Immature natural killer cell (primary cell): Measurements from ENCODE around the gene KRT3. TPM values are rescaled to one million over a fixed set of nuclear protein-coding genes. Genes with fewer than 3 reads are reported as not detected.

ENCODE experiments used
- DNase-seq, 3 donors: peaks; one replicate each; pipeline ENCODE4 v3.0.0; 2022; ENCODE audit warnings: mixed read lengths in 1 of 3
- H3K27ac Mint-ChIP-seq, 6 donors: one replicate each; pipeline ENCODE4 v1.8.0; 2020; ENCODE audit warnings: mixed read lengths in 6 of 6, mild to moderate bottlenecking in 5 of 6, inconsistent platforms in 4 of 6, moderate library complexity in 3 of 6
- H3K27me3 Mint-ChIP-seq, 3 donors: one replicate each; pipeline ENCODE4 v1.8.0; 2020 to 2021; ENCODE audit warnings: low read depth in 3 of 3, mild to moderate bottlenecking in 3 of 3, mixed read lengths in 3 of 3, moderate library complexity in 3 of 3, inconsistent platforms in 1 of 3
- H3K36me3 Mint-ChIP-seq, 3 donors: one replicate each; pipeline ENCODE4 v1.8.0; 2020; ENCODE audit warnings: mixed read lengths in 3 of 3, inconsistent platforms in 2 of 3, mild to moderate bottlenecking in 2 of 3
- H3K4me1 Mint-ChIP-seq, 2 donors: one replicate each; pipeline ENCODE4 v1.8.0; 2020; ENCODE audit warnings: inconsistent platforms in 2 of 2, mild to moderate bottlenecking in 2 of 2, mixed read lengths in 2 of 2, moderate library complexity in 1 of 2
- H3K4me3 Mint-ChIP-seq, 5 donors: one replicate each; pipeline ENCODE4 v1.8.0; 2020; ENCODE audit warnings: mild to moderate bottlenecking in 5 of 5, mixed read lengths in 5 of 5, inconsistent platforms in 3 of 5, moderate library complexity in 3 of 5
- H3K9me3 Mint-ChIP-seq, 6 donors: one replicate each; pipeline ENCODE4 v1.8.0; 2020; ENCODE audit warnings: mild to moderate bottlenecking in 6 of 6, mixed read lengths in 6 of 6, inconsistent platforms in 4 of 6, moderate library complexity in 3 of 6
- polyA plus RNA-seq, 3 donors: library from polyadenylated mRNA; unstranded; fragments of 300-500 nt; fragmentation: Illumina TruSeq; gene quantifications; one replicate each; pipeline ENCODE4 v1.2.3, GENCODE V29; 2021

KRT3 gene
- polyA plus RNA-seq, 3 donors from 2014 or later, result not detected

GRCh38 chr12:52813885-52814709 lies 18.2 kb upstream of the KRT3 start, which contains the start of gene KRT4:
Gene KRT4 (minus strand): TSS chr12:52814116. CDS start chr12:52814058, 58 bp downstream.
- H3K36me3 Mint-ChIP-seq, result no peaks in the 10 kb centered on the region
- H3K9me3 Mint-ChIP-seq, result no peaks in the 10 kb centered on the region
- H3K27me3 Mint-ChIP-seq, result peaks cover 0 to 11% (median 0%) of the 10 kb centered on the region in 3 donors
- H3K27ac Mint-ChIP-seq, result no peak within 1 kb of the TSS
- DNase-seq, result no peak
- H3K4me3 Mint-ChIP-seq, result no peak within 1 kb of the TSS
- H3K4me1 Mint-ChIP-seq, result no peaks in the 10 kb centered on the region

DNA sequence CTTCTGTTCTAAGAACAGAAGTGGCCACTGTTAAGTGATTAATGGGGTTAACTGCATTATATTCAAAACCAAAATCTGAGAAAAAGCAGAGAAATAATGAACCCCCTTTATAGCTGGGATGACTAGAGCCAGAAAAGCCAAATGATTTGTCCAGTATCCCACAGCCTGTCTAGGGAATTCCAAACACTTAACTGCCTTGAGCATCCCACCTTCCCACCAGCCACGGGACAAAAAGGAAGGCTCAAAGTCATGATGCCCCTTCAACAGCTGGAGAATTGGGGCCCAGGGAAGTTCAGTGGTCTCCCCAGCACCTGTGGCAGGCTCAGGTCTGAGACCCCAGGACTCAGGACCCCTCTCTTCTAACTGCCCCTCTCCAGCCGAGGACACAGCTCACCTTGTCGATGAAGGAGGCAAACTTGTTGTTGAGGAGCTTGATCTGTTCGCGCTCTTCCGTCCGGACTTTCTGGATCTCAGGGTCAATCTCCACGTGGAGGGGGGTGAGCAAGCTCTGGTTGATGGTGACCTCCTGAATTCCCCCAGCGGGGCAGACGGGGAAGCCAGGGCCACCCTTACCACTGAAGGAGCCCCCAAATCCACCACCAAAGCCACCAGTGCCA lies 17.4 kb upstream of the KRT3 start:
- H3K36me3 Mint-ChIP-seq, result no peaks in the 10 kb centered on the region
- no peaks in the 10 kb centered on the region for H3K9me3 Mint-ChIP-seq
- no peak for DNase-seq
- H3K27me3 Mint-ChIP-seq, result peaks cover 0 to 11% (median 0%) of the 10 kb centered on the region in 3 donors
- H3K4me1 Mint-ChIP-seq, result no peaks in the 10 kb centered on the region
- H3K27ac Mint-ChIP-seq, result no peak overlapping the region
- H3K4me3 Mint-ChIP-seq, result no peak overlapping the region

DNA sequence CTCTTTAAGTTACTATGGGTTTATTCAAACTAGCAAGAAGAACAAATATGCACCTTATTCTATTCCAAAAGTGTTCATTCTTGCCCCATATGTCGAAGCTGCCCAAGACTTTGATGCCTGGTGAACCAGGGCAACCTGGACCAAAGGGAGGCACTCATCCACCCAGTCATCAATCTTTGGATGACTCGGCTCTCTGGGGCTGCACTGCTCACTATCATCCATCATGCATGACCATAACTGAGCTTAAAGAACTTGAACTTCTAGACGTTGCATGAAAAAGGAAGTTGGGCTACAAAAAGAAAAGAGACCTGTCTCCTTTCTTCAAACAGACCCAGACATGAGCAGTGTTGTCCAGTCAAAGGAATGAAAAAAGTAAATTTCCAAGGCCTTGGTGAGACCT lies 16.8 kb upstream of the KRT3 start:
- DNase-seq, result no peak
- Mint-ChIP-seq H3K36me3 (no peaks in the 10 kb centered on the region), H3K27ac (no peak overlapping the region), H3K27me3 (peaks cover 0 to 10% (median 0%) of the 10 kb centered on the region in 3 donors), H3K4me1 (no peaks in the 10 kb centered on the region), H3K9me3 (no peaks in the 10 kb centered on the region), H3K4me3 (no peak overlapping the region)

DNA sequence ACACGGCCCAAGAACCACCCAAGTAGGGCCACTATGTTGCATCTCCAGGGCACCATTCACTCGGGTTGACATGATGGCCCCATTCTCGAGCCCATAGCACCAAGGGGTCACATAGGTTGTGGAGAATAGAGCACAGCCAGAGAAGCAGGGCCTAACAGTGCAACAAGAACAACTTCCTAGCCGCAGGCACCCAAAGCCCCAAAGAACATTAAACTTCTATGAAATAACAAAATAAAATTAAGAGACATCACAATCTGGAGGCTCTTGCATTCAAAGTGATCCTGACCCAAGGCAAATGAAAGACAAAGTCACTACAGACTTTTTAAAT lies 16.1 kb upstream of the KRT3 start:
- no peak for DNase-seq
- peaks cover 0 to 4% (median 0%) of the 10 kb centered on the region in 3 donors for H3K27me3 Mint-ChIP-seq
- no peaks in the 10 kb centered on the region for H3K9me3 Mint-ChIP-seq
- no peaks in the 10 kb centered on the region for H3K36me3 Mint-ChIP-seq
- no peak overlapping the region for H3K4me3 Mint-ChIP-seq
- H3K4me1 Mint-ChIP-seq, result no peaks in the 10 kb centered on the region
- H3K27ac Mint-ChIP-seq, result no peak overlapping the region

DNA sequence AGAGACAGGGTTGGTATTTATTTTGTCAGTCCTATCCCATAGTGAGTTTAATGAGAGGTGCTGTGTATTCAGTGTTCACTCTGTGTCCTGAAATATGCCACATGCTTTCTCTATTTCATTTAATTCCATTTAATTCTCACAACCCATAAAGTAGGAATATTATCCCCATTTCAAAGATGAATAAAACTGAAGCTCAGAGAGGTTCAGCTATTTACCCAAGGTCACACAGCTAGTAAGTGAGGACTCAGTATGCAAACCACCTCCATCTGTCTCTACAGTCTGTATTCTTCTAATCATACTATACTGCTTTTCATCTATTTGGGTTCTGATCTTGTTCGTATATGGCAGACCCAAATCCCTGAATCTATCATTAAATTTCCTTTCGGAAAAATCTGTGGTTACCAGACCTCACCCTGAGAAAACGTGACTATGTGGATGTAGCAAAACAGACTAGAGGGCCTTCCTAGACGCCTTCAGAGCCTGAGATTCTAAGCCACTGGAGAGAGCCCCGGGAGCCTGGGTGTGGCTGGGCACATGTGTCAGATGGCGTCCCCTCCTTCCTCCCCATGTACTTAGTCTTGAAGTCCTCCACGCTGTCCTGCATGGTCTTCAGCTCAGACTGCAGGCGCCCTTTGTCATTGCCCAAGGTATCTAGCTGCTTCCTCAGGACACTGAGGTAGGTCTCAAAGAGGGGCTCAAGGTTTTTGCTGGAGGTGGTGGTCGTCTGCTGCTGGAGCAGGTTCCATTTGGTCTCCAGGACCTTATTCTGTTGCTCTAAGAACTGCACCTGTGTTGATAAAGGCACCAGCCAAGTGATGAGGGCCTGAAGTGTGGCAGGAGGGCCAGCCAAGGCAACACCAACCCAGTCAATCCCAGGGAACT lies 15.5 kb upstream of the KRT3 start:
- no peak overlapping the region for H3K4me3 Mint-ChIP-seq
- H3K27me3 Mint-ChIP-seq, result peaks cover 0 to 4% (median 0%) of the 10 kb centered on the region in 3 donors
- no peak overlapping the region for H3K27ac Mint-ChIP-seq
- no peaks in the 10 kb centered on the region for H3K9me3 Mint-ChIP-seq
- no peak for DNase-seq
- H3K36me3 Mint-ChIP-seq, result no peaks in the 10 kb centered on the region
- no peaks in the 10 kb centered on the region for H3K4me1 Mint-ChIP-seq

- no peak for DNase-seq
- no peaks in the 10 kb centered on the region for H3K36me3 Mint-ChIP-seq
- H3K27me3 Mint-ChIP-seq, result peaks cover 0 to 4% (median 0%) of the 10 kb centered on the region in 3 donors
- H3K9me3 Mint-ChIP-seq, result no peaks in the 10 kb centered on the region
- H3K4me3 Mint-ChIP-seq, result no peak overlapping the region
- H3K4me1 Mint-ChIP-seq, result no peaks in the 10 kb centered on the region
- no peak overlapping the region for H3K27ac Mint-ChIP-seq
Measured at GRCh38 chr12:52810554-52810953, 14.6 kb upstream of the KRT3 start.

GRCh38 chr12:52809166-52809565 lies 13.2 kb upstream of the KRT3 start:
- Mint-ChIP-seq H3K27me3 (peaks cover 0 to 2% (median 0%) of the 10 kb centered on the region in 3 donors), H3K9me3 (no peaks in the 10 kb centered on the region), H3K36me3 (no peaks in the 10 kb centered on the region), H3K4me1 (no peaks in the 10 kb centered on the region), H3K27ac (no peak overlapping the region), H3K4me3 (no peak overlapping the region)
- no peak for DNase-seq

DNA sequence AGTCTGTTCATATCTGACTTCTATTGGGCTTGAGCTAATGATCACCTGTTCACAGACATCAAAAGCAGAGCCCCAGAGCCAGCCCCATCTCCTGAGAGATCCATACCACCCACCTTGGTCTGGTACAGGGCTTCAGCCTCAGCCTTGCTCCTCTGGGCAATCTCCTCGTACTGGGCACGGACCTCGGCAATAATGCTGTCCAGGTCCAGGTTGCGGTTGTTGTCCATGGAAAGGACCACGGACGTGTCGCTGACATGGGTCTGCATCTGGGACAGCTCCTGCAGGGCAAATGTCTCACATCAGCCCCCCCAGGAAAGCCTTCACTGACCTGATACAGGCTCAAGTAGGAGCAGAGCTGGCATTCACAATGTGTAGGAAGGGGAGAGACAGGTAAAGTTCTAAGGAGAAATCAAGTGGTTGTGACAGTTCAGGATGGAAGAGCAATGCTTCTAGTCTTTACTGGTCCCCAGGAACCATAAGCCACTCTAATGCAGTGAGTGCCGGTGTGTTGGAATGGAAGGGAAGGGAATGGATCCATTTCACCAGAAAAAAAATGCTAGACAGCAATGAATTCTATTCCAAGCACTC lies 12.8 kb upstream of the KRT3 start:
- Mint-ChIP-seq H3K9me3 (no peaks in the 10 kb centered on the region), H3K36me3 (no peaks in the 10 kb centered on the region), H3K4me1 (no peaks in the 10 kb centered on the region), H3K27ac (no peak overlapping the region), H3K27me3 (peaks cover 0 to 2% (median 0%) of the 10 kb centered on the region in 3 donors), H3K4me3 (no peak overlapping the region)
- DNase-seq, result no peak

DNA sequence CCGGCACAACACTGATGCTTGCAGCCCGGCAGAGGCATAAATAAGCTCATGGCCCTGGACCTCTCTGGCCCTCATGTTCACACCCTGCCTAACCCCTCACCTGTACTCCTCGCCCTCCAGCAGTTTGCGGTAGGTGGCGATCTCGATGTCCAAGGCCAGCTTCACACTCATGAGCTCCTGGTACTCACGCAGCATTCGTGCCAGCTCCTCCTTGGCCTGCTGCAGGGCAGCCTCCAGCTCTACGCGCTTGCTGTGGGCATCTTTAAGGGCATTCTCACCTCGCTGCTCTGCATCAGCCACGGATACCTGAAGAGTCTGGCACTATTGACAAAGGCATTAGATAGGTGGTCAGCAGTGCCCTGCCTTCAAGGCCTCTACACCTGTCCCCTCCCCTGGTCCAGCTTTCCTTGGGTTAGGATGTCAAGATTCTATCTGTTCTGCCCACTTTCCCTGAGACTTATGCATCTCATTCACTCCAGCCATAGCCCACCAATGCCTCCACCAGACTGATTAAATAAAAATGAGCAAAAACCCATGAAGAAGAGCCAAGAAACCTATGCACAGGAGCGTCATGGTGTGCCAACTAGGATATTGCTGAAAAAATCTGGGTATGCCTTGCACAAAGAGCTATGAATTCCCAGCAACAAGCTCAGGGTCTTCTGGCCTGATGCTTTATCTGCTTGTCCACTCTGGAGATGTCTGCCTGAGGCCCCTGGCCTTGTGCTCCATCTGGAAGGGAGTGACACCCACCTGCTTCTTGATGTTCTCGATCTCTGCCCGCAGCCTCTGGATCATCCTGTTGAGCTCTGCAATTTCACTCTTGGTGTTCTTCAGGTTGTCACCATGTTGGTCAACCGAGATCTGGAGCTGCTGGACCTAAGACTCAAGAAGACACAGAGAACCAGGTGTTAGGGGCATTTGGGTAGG lies 11.9 kb upstream of the KRT3 start:
- Mint-ChIP-seq H3K9me3 (no peaks in the 10 kb centered on the region), H3K4me1 (no peaks in the 10 kb centered on the region), H3K4me3 (no peak overlapping the region), H3K36me3 (no peaks in the 10 kb centered on the region), H3K27me3 (peaks cover 0 to 2% (median 2%) of the 10 kb centered on the region in 3 donors), H3K27ac (no peak overlapping the region)
- DNase-seq, result no peak

GRCh38 chr12:52806821-52807543 lies 11.1 kb upstream of the KRT3 start:
- Mint-ChIP-seq H3K4me3 (no peak overlapping the region), H3K9me3 (no peaks in the 10 kb centered on the region), H3K27ac (no peak overlapping the region), H3K27me3 (peaks cover 0 to 2% (median 2%) of the 10 kb centered on the region in 3 donors), H3K4me1 (no peaks in the 10 kb centered on the region), H3K36me3 (no peaks in the 10 kb centered on the region)
- no peak for DNase-seq

DNA sequence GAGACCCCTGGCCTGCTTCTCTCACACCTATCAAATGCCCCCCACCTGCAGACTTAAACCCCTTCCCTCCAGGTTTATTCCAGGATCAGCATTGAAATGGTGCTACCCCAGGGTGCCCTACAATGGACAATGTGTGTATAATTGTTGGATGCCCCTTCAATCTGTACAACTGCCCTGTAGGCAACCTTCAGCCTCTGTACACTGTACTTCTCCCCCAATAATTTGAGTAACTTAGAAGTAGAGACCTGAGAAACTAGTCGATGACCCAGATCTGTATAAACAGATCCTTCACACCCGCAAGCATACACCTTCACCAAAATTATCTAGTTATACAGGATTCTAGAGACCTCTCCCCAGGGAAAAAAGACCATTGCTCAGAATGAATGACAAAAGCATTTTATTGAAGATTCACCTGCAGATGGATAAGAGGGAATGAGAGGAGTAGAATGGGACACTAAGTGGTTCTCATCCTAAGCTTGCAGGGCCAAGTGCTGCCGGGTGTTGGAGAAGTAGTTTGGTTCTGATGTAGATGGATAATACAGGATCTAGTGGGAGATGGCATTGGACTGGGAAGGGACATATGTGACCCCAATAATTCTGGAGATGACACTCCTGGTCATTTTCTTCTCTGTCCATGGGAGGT lies 10.4 kb upstream of the KRT3 start:
- Mint-ChIP-seq H3K36me3 (no peaks in the 10 kb centered on the region), H3K4me1 (no peaks in the 10 kb centered on the region), H3K27me3 (peaks cover 0 to 2% (median 2%) of the 10 kb centered on the region in 3 donors), H3K27ac (no peak overlapping the region), H3K4me3 (no peak overlapping the region), H3K9me3 (no peaks in the 10 kb centered on the region)
- no peak for DNase-seq

DNA sequence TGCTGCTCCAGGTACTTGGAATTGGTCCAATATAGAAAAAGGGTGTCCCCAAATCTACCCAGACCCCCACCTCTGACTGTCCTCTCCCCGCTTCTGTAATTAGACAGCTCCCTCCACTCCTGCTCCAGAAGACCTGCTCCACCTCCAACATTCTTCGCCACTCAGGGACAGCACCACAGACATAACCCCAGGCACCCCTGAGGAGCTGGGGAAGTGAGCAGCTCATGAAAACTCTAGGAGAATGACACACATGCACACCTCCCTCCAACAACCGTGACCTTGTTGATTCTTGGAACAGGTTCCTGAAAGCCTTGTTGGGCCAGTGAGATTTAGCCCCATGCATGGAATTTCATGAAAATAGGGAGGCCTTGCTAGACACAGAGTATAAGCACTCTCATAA lies 9.8 kb upstream of the KRT3 start:
- Mint-ChIP-seq H3K36me3 (no peaks in the 10 kb centered on the region), H3K4me3 (no peak overlapping the region), H3K9me3 (no peaks in the 10 kb centered on the region), H3K27me3 (peaks cover 0 to 2% (median 2%) of the 10 kb centered on the region in 3 donors), H3K4me1 (no peaks in the 10 kb centered on the region), H3K27ac (no peak overlapping the region)
- no peak for DNase-seq
